Esophagus squamous epithelium (tissue), 4 donors: ENCODE data around the gene FRS3.

Experiments used
- POLR2A ChIP-seq, 4 donors: fragments of 450-650 bp; IDR thresholded peaks; one replicate each; pipeline ENCODE4 v1.6.1; 2017; ENCODE audit warnings: antibody characterized with exemption in 4 of 4, mild to moderate bottlenecking in 4 of 4, moderate library complexity in 3 of 4
- TF ChIP-seq, protein P1 (sequence below), 6 experiments: fragments of 450-650 bp in 4 of 6; fragments of 200-600 bp in 2 of 6; sonication (generic) in 2 of 6; IDR thresholded peaks; one replicate each; pipeline ENCODE4 v1.5.1; 2016 to 2019; ENCODE audit warnings: antibody characterized with exemption in 6 of 6, mild to moderate bottlenecking in 4 of 6, moderate library complexity in 4 of 6

DNA sequence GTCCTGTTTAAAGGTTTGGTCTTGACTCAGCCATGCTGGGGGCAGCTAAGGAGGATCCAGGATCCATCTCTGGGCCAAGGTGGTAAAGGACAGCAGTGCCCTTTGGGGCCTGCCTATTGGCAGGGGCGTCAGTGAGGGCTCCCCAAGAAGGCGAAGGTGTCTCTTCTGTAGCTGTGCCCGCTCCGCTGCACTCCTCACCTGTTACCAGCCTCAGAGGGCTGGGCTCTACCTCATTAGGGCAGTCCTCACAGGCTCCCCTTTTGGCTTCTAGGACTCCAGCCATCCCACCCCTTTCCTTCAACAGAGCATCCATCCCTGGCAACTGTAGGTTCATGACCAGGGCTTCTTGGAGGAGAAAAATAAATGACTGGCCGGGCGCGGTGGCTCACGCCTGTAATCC is 10.3 kb downstream of the FRS3 start:
- TF ChIP-seq POLR2A (IDR thresholded peaks at IDR 0.05), result no peak
- TF ChIP-seq, protein P1, sequence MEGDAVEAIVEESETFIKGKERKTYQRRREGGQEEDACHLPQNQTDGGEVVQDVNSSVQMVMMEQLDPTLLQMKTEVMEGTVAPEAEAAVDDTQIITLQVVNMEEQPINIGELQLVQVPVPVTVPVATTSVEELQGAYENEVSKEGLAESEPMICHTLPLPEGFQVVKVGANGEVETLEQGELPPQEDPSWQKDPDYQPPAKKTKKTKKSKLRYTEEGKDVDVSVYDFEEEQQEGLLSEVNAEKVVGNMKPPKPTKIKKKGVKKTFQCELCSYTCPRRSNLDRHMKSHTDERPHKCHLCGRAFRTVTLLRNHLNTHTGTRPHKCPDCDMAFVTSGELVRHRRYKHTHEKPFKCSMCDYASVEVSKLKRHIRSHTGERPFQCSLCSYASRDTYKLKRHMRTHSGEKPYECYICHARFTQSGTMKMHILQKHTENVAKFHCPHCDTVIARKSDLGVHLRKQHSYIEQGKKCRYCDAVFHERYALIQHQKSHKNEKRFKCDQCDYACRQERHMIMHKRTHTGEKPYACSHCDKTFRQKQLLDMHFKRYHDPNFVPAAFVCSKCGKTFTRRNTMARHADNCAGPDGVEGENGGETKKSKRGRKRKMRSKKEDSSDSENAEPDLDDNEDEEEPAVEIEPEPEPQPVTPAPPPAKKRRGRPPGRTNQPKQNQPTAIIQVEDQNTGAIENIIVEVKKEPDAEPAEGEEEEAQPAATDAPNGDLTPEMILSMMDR (IDR thresholded peaks at IDR 0.05), result no peak
